Urothelium cell line (cell line): ENCODE measurements around the gene SLC29A4.
A peak's percentile ranks its signal among the peaks of the same experiment; 100 is the strongest.
"Not testable (repeated sequence)": the region's sequence is repeated elsewhere in the genome, so short reads cannot be mapped to it uniquely, and the experiment has no call there.

Experiments
- DNase-seq: peaks from one replicate; pipeline ENCODE4 v3.0.0; 2011; ENCODE audit warnings: low spot score, mixed read lengths
- FAIRE-seq: peaks from 2 replicates; lab custom pipeline; 2011; peaks lifted over from hg19 to GRCh38; lab: Jason Lieb, UNC

The SLC29A4 gene

GRCh38 chr7:5274441-5274840 lies 8.3 kb upstream of the SLC29A4 start:
- FAIRE-seq (no peak), DNase-seq (no peak)

- not testable (repeated sequence) for FAIRE-seq, DNase-seq
Observed at GRCh38 chr7:5274985-5275431, 7.7 kb upstream of the SLC29A4 start.

DNA sequence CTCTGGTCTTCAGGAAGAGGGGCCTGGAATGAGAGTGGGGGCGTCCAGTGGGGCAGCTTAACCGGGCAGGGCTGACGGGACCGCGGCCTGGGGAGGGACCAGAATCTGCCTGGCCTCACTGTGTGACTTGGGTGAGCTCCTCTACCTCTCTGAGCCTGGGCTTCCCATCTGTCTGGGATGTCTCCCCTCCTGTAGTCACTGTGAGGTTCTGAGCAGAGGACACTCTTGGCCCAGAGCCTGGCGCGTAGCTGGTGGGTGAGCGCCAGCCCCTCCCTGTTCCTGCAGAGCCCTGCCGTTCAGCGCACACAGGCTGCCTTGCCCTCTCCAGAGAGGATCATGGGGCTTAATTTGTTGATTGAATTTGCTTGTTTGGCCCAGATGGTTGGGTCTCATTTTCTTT lies 7.2 kb upstream of the SLC29A4 start:
- DNase-seq, FAIRE-seq: not testable (repeated sequence)

GRCh38 chr7:5276123-5276522 lies 6.6 kb upstream of the SLC29A4 start:
- FAIRE-seq, DNase-seq: not testable (repeated sequence)

DNA sequence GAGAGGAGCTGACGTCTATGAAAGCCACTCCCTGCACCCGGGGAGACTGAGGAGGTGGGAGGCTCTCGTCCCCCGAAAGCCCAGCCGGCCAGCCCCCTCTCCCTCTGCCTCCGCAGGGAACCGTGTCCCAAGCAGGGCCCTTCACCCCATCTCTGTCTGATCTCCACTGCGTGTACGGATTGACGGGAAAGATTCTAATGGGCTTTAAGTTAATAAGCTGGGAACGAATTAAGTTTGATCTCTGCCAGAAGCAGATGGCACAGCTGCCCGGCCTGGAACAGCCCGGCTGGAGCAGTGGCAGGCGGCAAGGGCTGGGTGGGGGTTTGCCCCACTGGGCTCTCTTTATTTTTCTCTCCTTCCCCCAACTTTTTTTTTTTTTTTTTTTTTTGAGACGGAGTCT lies 6.1 kb upstream of the SLC29A4 start:
- DNase-seq, result no peak
- no peak for FAIRE-seq

- FAIRE-seq, result no peak
- DNase-seq, result no peak
Observed at GRCh38 chr7:5278766-5279165, 4.0 kb upstream of the SLC29A4 start.

DNA sequence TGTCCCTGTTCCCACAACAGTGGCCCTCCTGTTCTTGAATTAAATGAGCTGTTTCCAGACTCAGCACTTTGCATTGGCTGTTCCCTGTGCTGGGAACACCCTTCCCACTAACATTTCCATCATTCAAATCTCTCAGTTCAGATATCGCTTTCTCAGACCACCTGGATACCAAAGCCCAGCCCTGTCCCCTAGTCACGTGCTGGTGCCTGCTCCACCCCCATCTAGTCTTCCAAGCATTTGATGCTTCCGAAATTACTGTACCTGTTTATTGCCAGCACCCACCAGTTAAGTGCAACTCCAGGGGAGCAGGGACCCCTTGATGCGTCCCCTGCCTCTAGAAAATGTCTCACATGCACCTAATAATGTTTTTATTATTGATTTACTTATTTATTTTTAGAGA lies 3.0 kb upstream of the SLC29A4 start:
- no peak for DNase-seq
- FAIRE-seq, result no peak

DNA sequence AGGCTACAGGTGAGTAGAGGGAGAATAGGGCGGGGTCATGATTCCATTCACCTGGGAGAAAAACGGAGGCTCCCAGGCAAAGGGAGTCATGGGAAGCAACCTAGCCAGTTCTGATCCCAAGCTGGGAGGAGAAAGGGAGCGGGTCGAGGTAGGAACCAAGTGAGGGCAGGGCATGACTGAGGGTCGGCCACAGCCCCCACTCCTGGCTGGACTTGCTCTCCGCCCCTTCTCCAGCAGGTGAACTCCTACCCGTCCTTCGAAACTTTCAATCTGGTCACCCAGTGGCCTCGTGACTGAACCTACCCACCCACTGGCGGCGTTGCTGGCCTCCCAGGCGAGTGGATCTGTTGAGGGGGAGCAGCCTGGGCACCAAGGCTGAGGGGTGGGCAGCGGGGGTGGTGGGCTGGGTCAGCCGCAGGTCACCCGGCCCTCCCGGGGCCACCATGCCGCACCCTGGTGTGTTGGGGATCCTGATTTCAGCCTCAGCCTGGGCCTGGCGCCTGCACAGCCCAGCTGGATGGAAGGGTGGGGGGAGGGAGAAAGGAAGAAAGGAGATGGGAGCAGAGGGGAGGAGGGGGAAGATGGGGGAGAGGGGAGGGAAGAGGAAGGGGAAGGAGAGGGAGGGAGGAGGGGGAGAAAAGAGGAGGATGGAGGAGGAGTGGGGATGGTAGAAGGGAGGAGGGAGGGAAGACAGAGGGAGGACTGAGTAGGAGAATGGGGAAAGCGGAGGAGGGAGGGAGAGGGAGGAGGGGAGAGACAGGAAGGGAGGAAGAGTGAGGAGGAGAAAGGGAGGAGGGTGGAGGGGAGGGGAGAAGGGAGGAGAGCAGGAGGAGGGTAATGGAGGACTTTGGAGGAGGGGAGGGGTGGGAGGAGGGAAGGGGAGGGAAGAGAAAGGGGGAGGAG lies 894 bp upstream of the SLC29A4 start:
- not testable (repeated sequence) for DNase-seq, FAIRE-seq

DNA sequence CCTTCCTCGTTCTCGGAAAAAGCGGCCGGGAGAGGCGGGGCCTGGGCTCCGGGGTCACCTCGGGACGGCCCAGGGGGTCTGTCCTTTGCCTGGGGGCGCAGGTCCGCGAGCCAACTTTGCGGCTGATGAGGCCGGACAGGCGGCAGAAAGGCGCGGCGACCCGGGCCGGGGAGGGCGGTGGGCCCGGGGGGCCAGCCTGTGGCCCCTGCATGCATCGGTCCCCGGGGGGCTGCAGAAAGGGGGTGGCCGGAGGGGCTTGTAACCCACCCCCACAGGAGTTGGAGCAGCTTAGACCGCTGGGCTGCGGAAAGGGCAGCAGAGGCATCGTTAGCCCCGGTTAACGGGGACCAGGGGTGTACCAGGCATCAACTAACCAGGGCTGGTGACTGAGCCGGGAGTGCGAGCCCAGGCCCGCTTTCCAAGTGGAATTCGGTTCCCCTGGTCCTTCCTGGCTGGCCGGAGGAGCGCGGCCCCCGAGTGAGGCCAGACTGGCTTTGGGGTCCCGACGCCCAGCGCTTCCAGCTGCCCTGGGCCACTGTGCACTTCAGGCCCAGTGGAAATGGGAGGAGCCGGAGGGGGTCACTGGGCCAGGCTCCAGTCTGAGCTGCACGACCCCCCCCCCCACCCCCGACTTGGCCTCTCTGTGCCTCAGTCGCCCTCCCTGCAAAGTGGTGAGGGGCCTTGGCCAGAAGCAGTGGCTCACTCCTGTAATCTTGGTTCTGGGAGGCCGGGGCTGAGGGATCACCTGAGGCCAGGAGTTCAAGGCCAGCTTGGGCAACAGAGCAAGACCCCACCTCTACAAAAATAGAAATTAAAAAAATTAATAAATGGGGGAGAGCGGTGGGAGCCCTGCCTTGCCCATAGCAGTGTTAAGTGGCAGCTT lies 919 bp downstream of the SLC29A4 start:
- DNase-seq, result peak; percentile 54
- FAIRE-seq, result peak; percentile 44

GRCh38 chr7:5284304-5285281 lies 1.9 kb downstream of the SLC29A4 start:
- FAIRE-seq, result peak; percentile 90

GRCh38 chr7:5286933-5287332 lies 4.2 kb downstream of the SLC29A4 start:
- FAIRE-seq (peak; percentile 50), DNase-seq (no peak)

More at GRCh38 chr7:5284304-5285281, 1.9 kb downstream of the SLC29A4 start:
- DNase-seq, result peak; percentile 78

GRCh38 chr7:5287373-5287772 lies 4.6 kb downstream of the SLC29A4 start:
- peak; percentile 17 for FAIRE-seq
- DNase-seq, result not testable (repeated sequence)

GRCh38 chr7:5287802-5288201 lies 5.1 kb downstream of the SLC29A4 start:
- no peak for DNase-seq
- FAIRE-seq, result peak; percentile 37

- not testable (repeated sequence) for DNase-seq, FAIRE-seq
Observed at GRCh38 chr7:5288560-5288959, 5.8 kb downstream of the SLC29A4 start.

- DNase-seq (no peak), FAIRE-seq (peak; percentile 30)
Observed at GRCh38 chr7:5289355-5289754, 6.6 kb downstream of the SLC29A4 start.

DNA sequence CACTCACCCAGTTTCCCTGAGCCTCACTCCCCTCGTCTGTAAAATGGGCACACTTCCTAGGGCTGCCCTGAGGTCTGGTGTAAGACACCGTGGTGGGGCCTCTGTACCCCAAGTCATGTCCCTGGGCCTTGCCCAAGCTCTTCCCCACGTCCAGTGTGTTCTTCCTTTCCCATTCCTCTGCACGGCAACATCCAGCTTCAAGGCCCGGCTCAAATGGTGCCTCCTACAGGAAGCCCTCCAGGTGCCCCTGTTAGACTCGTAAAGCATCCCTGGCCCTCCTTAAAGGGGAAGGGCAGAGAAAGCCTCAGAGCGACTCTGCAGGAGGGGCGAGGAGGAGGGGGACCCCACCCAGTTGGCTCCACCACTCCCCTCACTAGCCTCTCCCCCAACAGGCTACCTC lies 8.6 kb downstream of the SLC29A4 start:
- no peak for DNase-seq
- FAIRE-seq, result no peak

DNA sequence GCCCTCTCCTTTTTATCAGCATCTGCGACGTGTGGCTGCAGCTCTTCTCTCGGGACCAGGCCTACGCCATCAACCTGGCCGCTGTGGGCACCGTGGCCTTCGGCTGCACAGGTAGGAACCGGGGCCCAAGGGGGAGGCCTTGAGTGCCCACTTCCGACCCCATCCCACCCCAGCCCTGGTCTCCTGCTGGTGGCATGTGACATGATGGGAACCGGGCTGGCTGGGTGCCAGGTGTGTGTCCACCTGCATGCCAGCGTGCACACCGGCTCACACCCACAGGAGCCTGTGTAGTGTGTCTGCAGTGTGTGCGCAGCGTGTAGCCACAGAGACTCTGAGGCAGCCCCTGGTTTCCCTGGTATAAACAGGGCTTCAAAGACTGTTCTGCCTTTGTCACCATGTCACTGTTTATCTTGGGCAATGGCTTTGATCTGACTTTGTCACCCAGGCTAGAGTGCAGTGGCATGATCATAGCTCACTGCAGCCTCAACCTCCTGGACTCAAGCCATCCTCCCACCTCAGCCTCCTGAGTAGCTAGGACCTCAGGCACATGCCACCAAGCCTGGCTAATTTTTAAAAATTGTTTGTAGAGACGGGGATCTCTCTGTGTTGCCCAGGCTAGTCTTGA lies 9.1 kb downstream of the SLC29A4 start:
- not testable (repeated sequence) for FAIRE-seq, DNase-seq

GRCh38 chr7:5294169-5294987 lies 11.6 kb downstream of the SLC29A4 start:
- peak; percentile 89 for FAIRE-seq
- DNase-seq, result no peak
